Loucy (cell line): ENCODE data around the gene CD248.
"Not testable (repeated sequence)": the region's sequence is repeated elsewhere in the genome, so short reads cannot be mapped to it uniquely, and the experiment has no call there.

Experiments used
- EZH2phosphoT487 ChIP-seq: fragments of 200-600 bp; IDR thresholded peaks from 2 replicates; pipeline ENCODE4 v1.6.1; 2018; ENCODE audit warnings: antibody characterized with exemption, mild to moderate bottlenecking, moderate library complexity, borderline replicate concordance
- TF ChIP-seq, protein P1 (sequence below): fragments of 200-600 bp; sonication (generic); conservative IDR thresholded peaks from 2 replicates; pipeline ENCODE4 v1.5.1; 2014; ENCODE audit warnings: mild to moderate bottlenecking, antibody characterized with exemption, low read length

DNA sequence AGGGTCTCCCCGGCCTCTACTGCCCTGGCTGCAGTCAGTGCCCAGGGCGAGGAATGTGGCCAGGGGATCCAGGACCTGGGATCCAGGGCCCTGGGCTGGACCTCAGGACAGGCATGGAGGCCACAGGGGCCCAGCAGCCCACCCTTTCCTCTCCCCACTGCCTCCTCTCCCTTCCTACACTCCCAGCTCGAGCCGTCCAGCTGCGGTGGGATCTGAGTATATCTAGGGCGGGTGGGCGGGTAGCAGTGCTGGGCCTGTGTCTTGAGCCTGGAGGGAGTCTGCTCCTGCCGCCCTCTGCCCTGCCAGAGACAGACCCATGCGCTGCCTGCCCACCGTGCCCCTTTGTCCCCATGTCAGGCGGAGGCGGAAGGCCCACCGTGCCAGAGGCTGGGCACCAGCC lies 40.2 kb downstream of the CD248 start:
- not testable (repeated sequence) for TF ChIP-seq EZH2phosphoT487
- TF ChIP-seq, protein P1, sequence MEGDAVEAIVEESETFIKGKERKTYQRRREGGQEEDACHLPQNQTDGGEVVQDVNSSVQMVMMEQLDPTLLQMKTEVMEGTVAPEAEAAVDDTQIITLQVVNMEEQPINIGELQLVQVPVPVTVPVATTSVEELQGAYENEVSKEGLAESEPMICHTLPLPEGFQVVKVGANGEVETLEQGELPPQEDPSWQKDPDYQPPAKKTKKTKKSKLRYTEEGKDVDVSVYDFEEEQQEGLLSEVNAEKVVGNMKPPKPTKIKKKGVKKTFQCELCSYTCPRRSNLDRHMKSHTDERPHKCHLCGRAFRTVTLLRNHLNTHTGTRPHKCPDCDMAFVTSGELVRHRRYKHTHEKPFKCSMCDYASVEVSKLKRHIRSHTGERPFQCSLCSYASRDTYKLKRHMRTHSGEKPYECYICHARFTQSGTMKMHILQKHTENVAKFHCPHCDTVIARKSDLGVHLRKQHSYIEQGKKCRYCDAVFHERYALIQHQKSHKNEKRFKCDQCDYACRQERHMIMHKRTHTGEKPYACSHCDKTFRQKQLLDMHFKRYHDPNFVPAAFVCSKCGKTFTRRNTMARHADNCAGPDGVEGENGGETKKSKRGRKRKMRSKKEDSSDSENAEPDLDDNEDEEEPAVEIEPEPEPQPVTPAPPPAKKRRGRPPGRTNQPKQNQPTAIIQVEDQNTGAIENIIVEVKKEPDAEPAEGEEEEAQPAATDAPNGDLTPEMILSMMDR: not testable (repeated sequence)
